Ectodermal cell (in vitro differentiated cells): Measurements from ENCODE around the gene BAZ2B.
"Not testable (repeated sequence)": the region's sequence is repeated elsewhere in the genome, so short reads cannot be mapped to it uniquely, and the experiment has no call there.

Source experiments
- H3K27ac ChIP-seq: 2 replicates; pipeline ENCODE4 v1.7.0; 2013; ENCODE audit warnings: mild to moderate bottlenecking, low read depth, low read length; ENCODE audit not compliant: insufficient read depth, poor library complexity, severe bottlenecking
- H3K27me3 ChIP-seq: 2 replicates; pipeline ENCODE4 v1.7.0; 2013; ENCODE audit warnings: mild to moderate bottlenecking, low read length; ENCODE audit not compliant: insufficient read depth, control insufficient read depth, poor library complexity, severe bottlenecking
- H3K36me3 ChIP-seq: one replicate; pipeline ENCODE4 v1.7.0; 2013; ENCODE audit warnings: low read length; ENCODE audit not compliant: control insufficient read depth, insufficient read depth
- H3K4me1 ChIP-seq: one replicate; pipeline ENCODE4 v1.7.0; 2013; ENCODE audit warnings: low read length; ENCODE audit not compliant: control insufficient read depth, insufficient read depth
- H3K4me3 ChIP-seq: 2 replicates; pipeline ENCODE4 v1.7.0; 2013; ENCODE audit warnings: low read depth, low read length, control low read depth; ENCODE audit not compliant: insufficient read depth
- H3K9me3 ChIP-seq: 2 replicates; pipeline ENCODE4 v1.7.0; 2013; ENCODE audit warnings: mild to moderate bottlenecking, low read length, moderate library complexity; ENCODE audit not compliant: control insufficient read depth
- WGBS, 2 experiments: methylation state at CpG; one replicate each; pipeline ENCODE4 v1.1.7; 2013; ENCODE audit warnings: missing lambda C conversion rate in 2 of 2; 5-methylcytosine and 5-hydroxymethylcytosine counted together

Gene BAZ2B

GRCh38 chr2:159545085-159545484 lies 71.3 kb downstream of the BAZ2B start:
- no peaks in the 10 kb centered on the region for H3K4me1 ChIP-seq
- WGBS, 2 experiments: 100% methylated on average over 1 of the region's 1 CpG; no CpG with 5 or more reads in 1 of the 2 experiments

GRCh38 chr2:159542101-159542500 lies 74.2 kb downstream of the BAZ2B start:
- Histone ChIP-seq H3K9me3 (no peaks in the 10 kb centered on the region), H3K27ac (no peak overlapping the region), H3K36me3 (no peaks in the 10 kb centered on the region), H3K4me1 (no peaks in the 10 kb centered on the region), H3K4me3 (no peak overlapping the region), H3K27me3 (no peaks in the 10 kb centered on the region)

More at GRCh38 chr2:159545085-159545484, 71.3 kb downstream of the BAZ2B start:
- Histone ChIP-seq H3K27ac (no peak overlapping the region), H3K36me3 (no peaks in the 10 kb centered on the region), H3K4me3 (no peak overlapping the region), H3K9me3 (no peaks in the 10 kb centered on the region), H3K27me3 (no peaks in the 10 kb centered on the region)

GRCh38 chr2:159539701-159540100 lies 76.6 kb downstream of the BAZ2B start:
- Histone ChIP-seq H3K4me1 (no peaks in the 10 kb centered on the region), H3K4me3 (no peak overlapping the region)
- 89 to 94% methylated on average over 1 of the region's 1 CpG for WGBS, 2 experiments

GRCh38 chr2:159538801-159539200 lies 77.5 kb downstream of the BAZ2B start:
- Histone ChIP-seq H3K27ac (no peak overlapping the region), H3K27me3 (no peaks in the 10 kb centered on the region), H3K4me1 (no peaks in the 10 kb centered on the region), H3K9me3 (no peaks in the 10 kb centered on the region), H3K4me3 (no peak overlapping the region), H3K36me3 (no peaks in the 10 kb centered on the region)
- WGBS, 2 experiments: 80 to 89% methylated on average over 1 to 3 of the region's 3 CpGs

More at GRCh38 chr2:159539701-159540100, 76.6 kb downstream of the BAZ2B start:
- Histone ChIP-seq H3K36me3 (no peaks in the 10 kb centered on the region), H3K27me3 (no peaks in the 10 kb centered on the region), H3K27ac (no peak overlapping the region), H3K9me3 (no peaks in the 10 kb centered on the region)

- not testable (repeated sequence) for H3K27me3 ChIP-seq, H3K4me3 ChIP-seq, H3K9me3 ChIP-seq, H3K27ac ChIP-seq, H3K36me3 ChIP-seq, H3K4me1 ChIP-seq
- WGBS, 2 experiments: 92 to 94% methylated on average over 4 of the region's 4 CpGs
Observed at GRCh38 chr2:159535261-159535660, 81.1 kb downstream of the BAZ2B start.

GRCh38 chr2:159531475-159531874 lies 84.9 kb downstream of the BAZ2B start:
- Histone ChIP-seq H3K27ac (no peak overlapping the region), H3K4me3 (no peak overlapping the region), H3K27me3 (no peaks in the 10 kb centered on the region), H3K9me3 (no peaks in the 10 kb centered on the region), H3K4me1 (no peaks in the 10 kb centered on the region), H3K36me3 (no peaks in the 10 kb centered on the region)
- WGBS, 2 experiments: 78 to 90% methylated on average over 1 of the region's 1 CpG

GRCh38 chr2:159526433-159526832 lies 89.9 kb downstream of the BAZ2B start:
- no peaks in the 10 kb centered on the region for H3K36me3 ChIP-seq
- WGBS, 2 experiments: no CpG with 5 or more reads among the region's 1 CpG
- H3K4me1 ChIP-seq: no peaks in the 10 kb centered on the region
- no peaks in the 10 kb centered on the region for H3K27me3 ChIP-seq
- H3K4me3 ChIP-seq: no peak overlapping the region
- H3K27ac ChIP-seq: no peak overlapping the region
- H3K9me3 ChIP-seq: no peaks in the 10 kb centered on the region

GRCh38 chr2:159525012-159525411 lies 91.3 kb downstream of the BAZ2B start:
- Histone ChIP-seq H3K4me1 (no peaks in the 10 kb centered on the region), H3K4me3 (no peak overlapping the region), H3K27me3 (no peaks in the 10 kb centered on the region), H3K36me3 (no peaks in the 10 kb centered on the region), H3K9me3 (no peaks in the 10 kb centered on the region), H3K27ac (no peak overlapping the region)
- WGBS, 2 experiments: 89 to 93% methylated on average over 3 of the region's 3 CpGs

- H3K36me3 ChIP-seq: no peaks in the 10 kb centered on the region
- H3K4me3 ChIP-seq: no peak overlapping the region
- no peak overlapping the region for H3K27ac ChIP-seq
- peaks cover 5% of the 10 kb centered on the region for H3K4me1 ChIP-seq
- H3K27me3 ChIP-seq: no peaks in the 10 kb centered on the region
- H3K9me3 ChIP-seq: no peaks in the 10 kb centered on the region
- WGBS, 2 experiments: 95 to 100% methylated on average over 2 of the region's 2 CpGs
Observed at GRCh38 chr2:159521272-159521671, 95.1 kb downstream of the BAZ2B start.

- H3K4me1 ChIP-seq: peaks cover 10% of the 10 kb centered on the region
- 80 to 90% methylated on average over 3 of the region's 3 CpGs for WGBS, 2 experiments
- no peak overlapping the region for H3K27ac ChIP-seq
Observed at GRCh38 chr2:159518321-159519005, 97.9 kb downstream of the BAZ2B start.

More at GRCh38 chr2:159518321-159519005, 97.9 kb downstream of the BAZ2B start:
- Histone ChIP-seq H3K9me3 (no peaks in the 10 kb centered on the region), H3K36me3 (no peaks in the 10 kb centered on the region), H3K27me3 (no peaks in the 10 kb centered on the region), H3K4me3 (no peak overlapping the region)
